HT-29 (cell line): ENCODE data around the gene MINDY4B. TPM values are rescaled to one million over a fixed set of nuclear protein-coding genes. Genes with fewer than 3 reads are reported as not detected.
A peak's percentile ranks its signal among the peaks of the same experiment; 100 is the strongest.

Source experiments
- DNase-seq: peaks from one replicate; pipeline ENCODE4 v3.0.0-alpha.2; 2015; ENCODE audit warnings: low spot score
- total RNA-seq: library from RNA; depleted of rRNA; stranded (reverse); fragments of >200 nt; shearing (Covaris generic); gene quantifications from 2 replicates; pipeline ENCODE4 v1.2.3, GENCODE V29; 2014; rRNA removed

Gene MINDY4B
- not detected in 2 replicates for total RNA-seq

DNA sequence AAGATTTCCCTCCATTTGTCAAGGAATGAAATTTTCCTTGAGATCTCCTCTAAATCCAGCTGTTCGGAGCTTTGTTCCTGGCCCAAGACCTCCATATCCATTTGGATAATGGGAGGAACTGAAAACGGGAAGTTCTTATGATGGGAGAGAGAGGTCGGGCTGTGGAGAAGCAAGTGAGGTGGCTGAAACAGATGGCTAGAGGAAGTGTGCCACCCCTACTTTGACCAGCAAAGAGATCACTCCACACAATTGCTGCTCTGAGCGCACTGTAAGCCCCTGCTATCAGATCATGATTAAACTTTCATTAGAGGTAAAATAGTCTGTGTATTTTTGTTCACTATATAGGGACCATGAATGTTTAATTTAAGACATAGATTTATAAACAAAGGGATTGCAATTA lies at the start of gene MINDY4B:
MINDY4B (minus strand) TSS at position 101 of the 400 bp plus-strand sequence; CDS start at position 101, 0 bp downstream.
- no peak for DNase-seq

DNA sequence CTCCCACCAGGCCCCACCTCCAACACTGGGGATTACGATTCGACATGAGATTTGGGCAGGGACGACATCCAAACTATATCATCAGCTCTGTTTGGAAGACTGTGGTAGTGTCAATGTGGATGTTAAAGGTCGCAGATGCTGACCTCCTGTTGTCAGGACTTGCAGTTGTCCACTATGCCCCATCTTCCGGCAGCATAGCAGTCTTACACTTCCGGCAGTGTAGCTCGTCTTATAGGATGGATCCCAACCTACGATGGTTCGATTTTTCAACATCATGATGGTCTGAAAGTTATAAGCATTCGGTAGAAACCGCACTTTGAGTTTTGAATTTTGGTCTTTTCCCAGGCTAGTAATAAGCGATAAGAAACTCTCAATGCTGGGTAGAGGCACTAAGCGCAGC lies 46.7 kb upstream of the MINDY4B start:
- no peak for DNase-seq

DNA sequence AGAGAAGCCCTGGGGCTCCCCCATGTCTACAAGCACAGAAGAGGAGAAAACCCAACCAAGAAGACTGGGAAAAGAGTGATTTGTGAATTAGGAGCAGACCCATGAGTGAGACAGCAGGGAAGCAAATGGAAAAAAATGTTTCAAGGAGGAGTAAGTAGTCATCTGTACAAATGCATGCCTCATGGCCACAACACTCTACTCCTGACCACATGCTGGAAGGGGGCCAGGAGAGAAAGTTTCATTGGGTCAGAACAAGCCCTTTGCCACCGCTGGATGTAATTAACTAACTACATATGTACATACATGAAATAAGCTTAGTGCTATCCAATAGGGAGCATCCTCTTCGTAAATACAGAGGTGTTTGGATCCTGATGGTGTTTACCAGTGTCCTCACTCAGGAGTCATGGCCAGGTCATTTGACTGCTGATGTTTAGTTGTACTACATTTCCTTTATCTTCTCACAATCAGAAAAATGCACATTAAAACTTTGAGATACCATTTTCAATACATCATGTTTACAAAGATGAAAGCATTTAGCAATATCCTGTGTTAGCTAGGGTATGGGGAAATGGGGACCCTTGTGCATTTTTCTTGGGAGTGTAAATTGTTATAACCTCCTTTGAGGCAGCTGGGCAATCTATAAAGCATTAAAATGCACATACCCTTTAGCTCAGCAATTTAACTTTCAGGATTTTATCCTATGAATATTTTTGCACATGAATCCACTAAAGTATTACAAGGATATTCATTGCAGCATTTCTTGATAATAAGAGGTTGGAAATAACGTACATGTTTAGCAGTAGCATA lies 40.2 kb upstream of the MINDY4B start:
- no peak for DNase-seq

DNA sequence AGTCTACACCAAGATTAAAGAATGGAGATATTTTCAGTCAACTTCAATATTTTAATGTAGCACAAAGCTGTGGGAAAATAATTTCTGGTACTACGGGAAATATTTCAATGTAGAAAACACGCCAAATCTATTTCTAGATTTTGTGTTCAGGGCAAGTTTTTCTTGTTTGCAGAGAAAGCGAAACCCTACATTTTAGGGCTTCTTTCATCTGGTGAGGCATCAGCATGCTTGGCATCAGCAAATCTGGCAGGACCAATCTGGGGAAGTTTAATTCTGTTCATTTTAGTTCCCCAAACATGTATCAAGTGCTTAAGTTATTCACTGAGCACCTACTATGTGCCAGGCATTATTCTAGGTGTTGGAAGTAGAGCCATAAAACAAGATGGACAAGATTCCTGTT lies 37.0 kb upstream of the MINDY4B start:
- DNase-seq: no peak

DNA sequence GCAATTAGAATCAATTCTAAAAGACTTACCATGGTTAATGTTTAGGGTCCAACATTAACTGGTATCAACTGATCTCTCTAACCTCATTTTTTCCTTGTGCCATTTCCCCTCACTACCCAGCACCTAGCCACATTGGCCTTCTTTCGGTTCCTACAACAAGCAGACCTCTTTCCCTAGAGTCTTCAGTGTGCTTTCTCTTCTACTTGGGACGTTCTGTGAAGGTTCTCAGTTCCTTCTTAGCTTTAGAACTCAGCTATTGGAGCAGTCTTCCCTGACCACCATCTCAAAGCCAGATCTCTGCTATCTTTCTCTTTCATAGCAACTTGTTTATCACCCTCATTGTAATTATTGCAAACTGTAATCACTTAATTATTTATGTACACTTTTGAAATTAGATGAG lies 31.5 kb upstream of the MINDY4B start:
- no peak for DNase-seq

DNA sequence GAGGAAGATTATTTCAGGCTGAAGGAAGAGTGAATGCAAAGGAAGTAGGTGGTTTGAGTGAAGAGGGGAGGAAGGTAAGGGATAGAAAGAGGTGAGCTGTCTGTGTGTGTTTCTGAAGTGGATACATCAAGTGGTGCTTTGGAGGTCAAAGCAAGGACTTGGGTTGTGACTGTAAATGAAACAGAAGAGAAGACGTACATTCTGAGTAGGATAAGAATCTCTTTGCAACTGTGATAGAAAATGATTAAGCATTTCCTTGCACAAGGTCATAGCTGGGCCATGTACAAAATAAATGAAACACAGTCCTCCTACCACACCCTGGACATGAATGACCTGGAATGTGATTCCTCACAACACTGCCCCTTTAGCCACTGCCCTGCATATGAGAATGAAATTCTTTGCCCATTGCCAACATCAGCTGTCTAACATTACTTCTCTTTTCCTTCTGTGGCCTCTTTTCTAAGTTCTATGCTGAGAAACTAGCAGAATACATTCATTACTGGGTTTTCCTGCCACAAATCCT lies 28.3 kb upstream of the MINDY4B start:
- DNase-seq: no peak

DNA sequence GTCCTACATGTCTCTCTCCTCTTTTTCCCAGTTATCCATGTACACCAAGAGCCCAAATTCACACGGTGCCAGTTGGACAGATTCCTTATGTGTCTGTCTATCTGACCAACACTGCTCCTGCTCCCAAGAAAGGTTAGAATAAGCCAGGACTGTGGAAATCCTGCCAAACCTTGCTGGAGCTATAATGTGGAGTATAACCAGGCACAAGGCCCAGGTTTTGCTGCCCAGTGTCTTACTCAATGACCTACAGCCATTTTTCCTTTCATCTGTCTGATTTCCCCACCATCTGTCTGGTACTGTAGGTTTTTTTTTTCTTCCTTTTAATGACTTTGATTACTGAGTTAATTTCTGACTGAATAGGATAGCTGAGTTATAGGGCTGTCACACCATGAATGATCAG lies 26.5 kb upstream of the MINDY4B start:
- no peak for DNase-seq

DNA sequence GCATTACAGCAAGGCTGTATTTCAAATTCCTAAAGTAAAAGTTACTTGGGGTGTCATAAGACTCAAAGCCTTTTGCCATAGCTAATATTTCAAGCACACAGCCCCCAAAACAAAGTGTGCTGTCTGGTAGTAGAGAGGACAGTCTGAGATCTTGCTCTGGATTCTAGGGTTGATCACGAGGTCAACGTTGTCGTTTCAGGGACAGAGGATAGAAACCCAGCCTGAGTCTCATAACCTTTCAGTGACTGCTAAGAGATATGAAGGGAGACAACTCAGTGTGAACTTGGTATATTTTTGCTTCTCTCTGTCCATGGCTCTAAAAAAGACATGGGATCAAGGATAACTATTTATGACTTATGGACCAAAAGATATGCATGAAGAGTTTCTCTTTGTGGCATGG lies 25.6 kb upstream of the MINDY4B start:
- no peak for DNase-seq

DNA sequence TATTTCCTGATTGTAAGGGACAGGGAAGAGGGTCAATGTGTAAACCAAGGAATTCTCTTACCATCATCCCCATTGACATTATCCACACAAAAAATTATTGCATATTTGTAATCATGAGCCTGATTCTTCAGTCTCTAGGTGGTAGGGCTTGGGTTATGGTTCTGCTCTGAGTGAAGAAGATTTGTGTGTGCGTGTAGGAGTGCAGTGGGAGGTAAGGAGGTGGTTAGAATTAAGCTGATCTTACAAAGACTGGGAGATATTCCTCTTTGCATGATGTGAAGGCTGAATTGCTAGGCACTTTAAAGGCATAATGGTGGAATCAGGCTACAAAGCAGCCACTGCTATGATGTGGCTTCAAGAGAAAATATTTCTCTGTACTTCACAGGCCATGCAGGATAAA lies 23.0 kb upstream of the MINDY4B start:
- no peak for DNase-seq

DNA sequence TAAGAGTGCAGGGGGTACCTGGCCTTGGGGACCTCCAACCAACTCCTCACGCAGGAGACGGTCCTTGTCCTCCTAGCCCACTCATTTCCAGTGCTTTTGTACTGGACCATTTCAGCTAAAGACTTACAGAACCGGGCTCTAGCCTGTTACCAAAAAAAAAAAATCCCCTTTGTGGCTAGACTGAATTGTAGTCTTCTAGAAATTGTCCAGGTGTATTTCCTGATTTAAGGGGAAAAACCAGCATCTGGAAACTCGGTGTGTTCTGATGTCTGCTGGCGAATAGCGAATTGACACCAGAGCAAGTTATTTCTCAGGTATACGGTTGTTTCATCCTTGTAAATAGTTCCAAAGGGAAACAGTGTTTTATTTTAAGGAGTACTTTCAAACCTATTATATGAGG lies 21.1 kb upstream of the MINDY4B start:
- no peak for DNase-seq

DNA sequence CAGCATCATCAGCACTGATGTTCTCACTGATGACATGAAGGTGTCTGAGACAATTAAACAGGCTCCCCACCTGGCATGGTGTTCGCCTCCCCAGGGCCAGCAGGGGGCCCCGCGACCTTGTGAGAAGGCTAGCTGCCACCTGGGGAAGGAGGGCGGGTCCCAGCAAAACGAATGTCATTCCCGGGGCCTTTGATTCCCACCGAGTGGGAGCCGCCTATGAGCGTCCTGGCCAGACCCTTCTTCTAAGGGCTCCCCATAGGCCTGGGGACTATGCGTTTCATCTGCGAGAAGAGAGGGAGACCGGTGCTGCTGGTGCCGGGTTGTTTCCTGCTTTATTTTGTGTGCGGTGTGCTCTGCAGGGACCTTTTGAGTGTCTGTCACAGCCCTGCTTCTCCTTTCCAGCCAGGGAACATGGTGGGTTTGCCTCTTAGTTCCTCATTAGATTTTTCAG lies 20.5 kb upstream of the MINDY4B start:
- DNase-seq: peak; percentile 68

DNA sequence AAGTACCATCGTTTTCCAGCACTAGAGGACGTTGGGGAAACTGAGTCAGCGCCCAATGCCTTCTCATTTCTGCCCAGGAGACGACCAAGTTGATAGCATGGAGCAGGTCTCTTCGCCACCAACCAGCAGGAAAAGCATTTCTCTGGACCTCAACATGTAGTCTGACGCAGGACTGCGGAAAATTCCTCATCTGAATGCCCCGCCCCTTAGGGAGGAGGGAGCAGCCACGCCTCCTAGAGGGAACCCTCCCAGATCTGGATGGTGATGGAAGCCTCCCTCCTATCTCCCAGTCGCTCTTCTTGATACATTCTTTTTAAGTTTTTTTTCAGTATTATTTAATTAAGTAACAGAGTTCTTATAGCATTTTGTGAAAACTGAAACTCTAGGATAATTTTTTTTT lies 17.4 kb upstream of the MINDY4B start:
- peak; percentile 28 for DNase-seq

DNA sequence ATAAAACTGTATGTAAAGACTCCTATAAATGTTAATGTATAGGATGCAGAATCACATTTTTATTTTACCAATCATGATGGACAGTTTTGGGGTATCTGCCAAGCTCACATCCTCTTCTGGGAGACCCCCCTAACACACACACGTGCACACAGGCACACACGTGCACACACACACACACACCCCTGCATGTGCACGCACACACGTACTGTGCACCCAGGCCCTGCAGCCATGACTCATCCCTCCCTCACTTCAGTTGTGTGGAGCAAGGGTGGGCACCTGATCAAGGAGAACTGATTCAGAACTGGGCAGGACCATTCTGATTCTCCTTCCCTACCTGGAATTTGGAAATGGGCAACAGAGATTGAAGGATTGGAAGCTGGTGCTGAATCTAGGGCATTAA lies 16.0 kb upstream of the MINDY4B start:
- DNase-seq: no peak

DNA sequence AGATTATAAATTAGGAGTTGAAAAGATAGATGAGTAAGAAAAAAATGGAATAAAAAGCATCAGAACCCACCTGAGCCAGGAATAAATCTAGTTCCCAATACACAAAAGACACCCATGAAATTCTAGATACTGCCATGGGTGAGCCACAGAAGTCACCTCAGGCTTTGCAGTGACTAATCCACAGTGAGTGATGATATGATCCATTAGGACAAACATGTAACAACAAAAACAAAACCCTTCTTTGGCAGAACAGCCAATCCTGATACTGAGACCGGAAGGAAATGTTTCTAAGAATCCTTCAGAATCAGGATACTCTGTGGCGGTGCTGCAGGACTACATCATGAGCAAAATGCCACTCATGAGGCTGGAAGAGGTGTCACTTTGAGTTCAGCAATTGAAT lies 15.0 kb upstream of the MINDY4B start:
- DNase-seq: no peak

DNA sequence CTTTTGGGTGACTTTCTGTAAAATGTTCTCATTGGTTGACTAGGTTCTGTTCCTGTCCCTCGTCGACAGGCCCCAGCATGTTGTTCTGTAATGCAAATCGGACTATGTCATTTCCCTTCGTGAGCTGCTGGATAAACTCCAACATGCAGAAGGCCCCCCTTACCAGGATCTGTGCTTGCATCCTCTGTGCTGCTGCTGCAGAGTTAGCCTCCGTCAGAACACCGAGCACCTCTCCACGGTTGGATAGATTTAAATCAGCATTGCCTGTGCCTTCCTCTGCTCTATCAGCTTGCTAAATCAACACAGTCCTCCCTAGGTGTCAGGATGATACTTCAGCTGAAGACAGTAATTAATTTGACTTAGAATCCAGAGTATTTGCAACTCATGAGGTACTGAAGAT lies 12.7 kb upstream of the MINDY4B start:
- DNase-seq: no peak

DNA sequence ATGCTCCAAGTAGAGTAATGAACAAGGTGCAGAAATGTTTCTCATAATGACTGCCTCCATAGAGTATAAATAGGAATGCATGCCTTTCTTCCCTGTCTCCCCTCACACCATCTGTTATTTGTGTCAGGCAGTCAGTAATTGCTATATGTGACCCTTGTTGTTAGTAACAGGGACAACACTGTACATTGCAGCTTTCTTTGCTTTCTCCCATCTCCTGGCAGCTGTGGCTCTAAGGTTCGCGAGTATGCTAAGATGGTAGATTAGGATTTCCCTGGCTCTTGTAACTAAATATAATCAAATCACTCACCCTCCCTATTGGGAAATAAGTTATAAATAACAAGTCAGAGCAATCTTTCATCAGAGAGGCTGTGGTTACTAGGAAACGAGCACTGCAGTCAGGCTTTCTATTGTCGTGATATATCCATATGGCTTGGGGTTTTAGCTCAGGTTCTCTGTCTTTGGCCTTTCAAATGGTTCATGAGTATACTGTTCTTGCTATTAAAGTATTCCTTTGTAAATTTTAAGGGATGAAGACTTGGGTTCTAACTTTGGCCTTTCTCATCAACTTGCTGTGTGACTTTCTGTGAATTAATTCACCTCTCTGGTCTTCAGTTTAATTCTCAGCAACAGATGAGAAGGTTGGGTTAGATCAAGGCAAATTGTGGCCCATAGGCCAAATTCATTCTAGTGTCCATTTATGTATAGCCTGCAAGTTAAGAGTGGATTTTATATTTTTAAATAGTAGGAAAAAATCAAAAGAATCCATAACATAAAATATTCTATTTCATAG lies 8.1 kb upstream of the MINDY4B start:
- DNase-seq: no peak

DNA sequence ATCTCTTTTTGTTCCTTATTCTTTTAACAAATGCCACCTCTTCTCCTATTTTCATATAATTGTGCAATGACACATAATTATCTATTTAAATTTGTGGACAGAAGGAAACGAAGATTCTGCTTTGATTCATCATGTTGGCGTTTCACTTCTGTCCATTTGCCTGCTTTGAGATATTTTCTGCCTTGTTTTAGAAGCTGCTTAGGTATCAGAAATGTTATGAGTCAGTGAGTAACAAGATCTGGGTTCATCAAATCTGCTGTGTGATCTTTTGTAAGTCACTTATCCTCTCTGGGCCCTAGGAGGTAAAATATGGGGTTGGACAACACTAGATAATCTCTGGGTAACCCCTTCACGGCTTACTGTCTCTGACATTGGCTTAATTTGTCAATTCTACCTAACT lies 7.3 kb upstream of the MINDY4B start:
- DNase-seq: no peak

DNA sequence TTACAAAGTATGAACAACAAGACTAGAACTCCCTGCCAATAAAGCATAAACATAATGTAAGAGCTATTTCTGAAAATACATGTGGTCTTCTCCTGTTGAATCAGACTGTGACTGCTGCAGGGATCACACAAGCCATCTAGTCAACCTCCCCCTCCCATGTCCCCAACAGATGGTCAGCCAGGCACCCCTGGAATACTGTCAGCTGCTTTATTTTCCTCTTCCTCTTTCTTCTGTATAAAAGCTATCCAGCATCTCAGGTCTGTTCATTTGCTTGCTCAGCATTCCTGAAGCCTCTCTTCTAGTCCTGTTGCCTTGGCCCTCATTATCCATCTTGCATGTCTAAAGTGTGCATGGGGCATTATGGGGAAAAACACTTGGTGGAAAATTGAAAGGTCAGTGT lies 6.5 kb upstream of the MINDY4B start:
- DNase-seq: no peak

DNA sequence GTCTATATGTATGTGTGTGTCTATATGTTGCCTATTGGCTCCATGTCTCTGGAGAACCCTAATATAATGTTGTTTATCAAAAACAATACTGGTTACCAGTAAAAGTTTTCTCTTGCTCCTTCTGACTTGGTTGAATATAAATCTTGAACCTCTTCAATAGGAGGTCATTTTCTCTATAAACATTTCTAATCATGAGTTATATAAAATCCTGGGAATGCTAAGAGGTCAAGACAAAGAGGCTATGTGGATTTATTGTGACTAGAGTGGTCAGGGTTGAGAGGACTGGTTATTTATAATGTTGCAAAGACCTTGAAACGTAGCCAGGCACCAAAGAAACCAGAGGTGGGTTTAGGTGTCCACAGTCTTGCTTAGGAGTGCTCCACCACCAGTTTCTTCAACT lies 1.2 kb upstream of the MINDY4B start:
- no peak for DNase-seq

DNA sequence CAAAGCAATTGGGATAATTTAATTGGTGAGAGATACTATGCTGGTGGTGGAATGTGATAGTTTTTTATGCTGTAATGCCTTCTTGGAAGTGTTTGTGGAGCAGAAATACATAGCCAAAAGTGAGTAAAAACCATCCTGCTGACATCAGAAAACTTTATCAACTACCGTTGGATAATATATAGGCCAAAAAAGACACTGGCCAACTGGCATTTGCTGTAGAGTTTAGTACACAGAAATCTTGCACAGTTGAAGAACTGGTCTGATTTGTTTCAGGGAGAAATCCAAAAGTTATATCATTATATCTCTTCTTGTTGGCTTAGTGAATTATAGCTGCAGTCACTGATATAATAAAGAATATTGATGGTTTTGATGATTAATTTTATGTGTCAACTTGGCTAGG lies 507 bp upstream of the MINDY4B start:
- no peak for DNase-seq

DNA sequence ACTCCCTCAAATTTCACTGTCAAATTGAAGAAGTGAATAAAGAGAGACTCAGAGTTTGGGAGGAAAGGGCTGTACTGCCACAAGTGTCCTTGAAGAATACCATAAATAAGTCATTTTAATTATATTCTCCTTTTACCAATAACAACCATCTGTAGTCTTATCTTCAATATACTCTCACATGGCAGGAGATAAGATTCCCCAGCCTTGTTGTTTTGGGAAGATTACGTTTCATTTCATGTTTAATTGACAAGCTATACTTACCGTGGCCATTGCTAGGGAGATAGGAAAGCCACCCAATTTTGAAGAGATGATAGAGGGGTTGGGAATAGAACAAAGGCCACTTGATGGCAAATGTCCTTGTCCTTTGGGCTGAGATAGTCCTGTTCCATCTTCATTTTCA lies 2.3 kb downstream of the MINDY4B start:
- no peak for DNase-seq

DNA sequence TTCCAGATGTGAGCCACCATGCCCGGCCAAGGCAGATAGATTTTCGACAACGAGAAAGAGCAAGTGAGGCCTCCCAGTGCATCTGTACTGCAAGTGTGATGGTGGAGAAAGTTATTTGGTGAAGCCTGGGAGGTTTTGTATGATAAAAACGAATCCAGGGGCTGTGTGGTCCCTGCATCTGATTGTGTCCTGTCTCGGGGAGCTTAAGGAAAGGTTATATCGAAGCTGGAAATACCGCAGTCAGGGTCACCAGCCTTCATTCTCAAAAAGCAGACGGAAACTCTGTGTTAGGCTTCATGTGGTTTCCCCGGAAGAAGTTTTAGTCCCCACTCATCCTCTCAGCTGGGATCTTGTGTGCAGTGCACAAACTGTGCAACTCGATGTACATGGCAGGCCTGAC lies 3.4 kb downstream of the MINDY4B start:
- DNase-seq: no peak

DNA sequence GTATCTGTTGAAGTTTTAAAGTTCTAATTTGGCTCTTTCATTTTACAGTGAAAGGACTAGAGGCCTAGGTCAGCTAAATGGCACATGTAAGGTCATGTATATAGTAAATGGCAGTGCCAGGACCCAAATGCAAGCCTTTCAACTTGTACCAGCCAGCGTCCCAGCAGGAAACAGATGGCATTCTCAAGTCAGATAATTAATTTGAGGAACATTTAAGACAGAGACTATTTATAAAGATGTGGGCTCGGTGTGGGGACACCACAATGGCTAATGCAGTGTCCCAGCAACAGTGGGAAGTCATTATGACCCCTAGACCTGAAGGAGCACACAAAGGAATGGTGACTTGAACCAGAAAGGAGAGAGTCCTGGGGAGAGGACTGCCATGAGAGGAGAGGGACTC lies 6.1 kb downstream of the MINDY4B start:
- DNase-seq: no peak
